Neuron (in vitro differentiated cells): ENCODE measurements around the gene ERBB2.
"Not testable (repeated sequence)": the region's sequence is repeated elsewhere in the genome, so short reads cannot be mapped to it uniquely, and the experiment has no call there.

Experiments
- H2AFZ ChIP-seq: one replicate; pipeline ENCODE4 v1.6.1; 2013; ENCODE audit warnings: low read depth, mild to moderate bottlenecking, inconsistent platforms, low read length, moderate library complexity
- H3K27me3 ChIP-seq: one replicate; pipeline ENCODE4 v1.6.1; 2013; ENCODE audit warnings: low read length; ENCODE audit not compliant: insufficient read depth
- H3K36me3 ChIP-seq: one replicate; pipeline ENCODE4 v1.6.1; 2013; ENCODE audit warnings: low read length; ENCODE audit not compliant: insufficient read depth
- H3K4me1 ChIP-seq: one replicate; pipeline ENCODE4 v1.6.1; 2013; ENCODE audit warnings: low read length; ENCODE audit not compliant: insufficient read depth
- H3K4me3 ChIP-seq: 2 replicates; pipeline ENCODE4 v1.5.1; 2013; ENCODE audit warnings: mild to moderate bottlenecking, low read length, moderate library complexity
- H3K9me3 ChIP-seq: one replicate; pipeline ENCODE4 v1.6.1; 2013; ENCODE audit warnings: low read length

Gene ERBB2

DNA sequence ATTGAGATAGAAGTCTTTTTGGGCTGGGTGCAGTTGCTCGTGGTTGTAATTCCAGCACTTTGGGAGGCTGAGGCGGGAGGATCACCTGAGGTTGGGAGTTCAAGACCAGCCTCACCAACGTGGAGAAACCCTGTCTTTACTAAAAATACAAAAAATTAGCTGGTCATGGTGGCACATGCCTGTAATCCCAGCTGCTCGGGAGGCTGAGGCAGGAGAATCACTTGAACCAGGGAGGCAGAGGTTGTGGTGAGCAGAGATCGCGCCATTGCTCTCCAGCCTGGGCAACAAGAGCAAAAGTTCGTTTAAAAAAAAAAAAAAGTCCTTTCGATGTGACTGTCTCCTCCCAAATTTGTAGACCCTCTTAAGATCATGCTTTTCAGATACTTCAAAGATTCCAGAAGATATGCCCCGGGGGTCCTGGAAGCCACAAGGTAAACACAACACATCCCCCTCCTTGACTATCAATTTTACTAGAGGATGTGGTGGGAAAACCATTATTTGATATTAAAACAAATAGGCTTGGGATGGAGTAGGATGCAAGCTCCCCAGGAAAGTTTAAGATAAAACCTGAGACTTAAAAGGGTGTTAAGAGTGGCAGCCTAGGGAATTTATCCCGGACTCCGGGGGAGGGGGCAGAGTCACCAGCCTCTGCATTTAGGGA lies 577 bp upstream of the ERBB2 start:
- H3K9me3 ChIP-seq, H3K27me3 ChIP-seq, H3K36me3 ChIP-seq: not testable (repeated sequence)
- Histone ChIP-seq H2AFZ (peak overlapping the region; percentile 17), H3K4me1 (peaks cover 49% of the 10 kb centered on the region), H3K4me3 (peak overlapping the region; percentile 77)

DNA sequence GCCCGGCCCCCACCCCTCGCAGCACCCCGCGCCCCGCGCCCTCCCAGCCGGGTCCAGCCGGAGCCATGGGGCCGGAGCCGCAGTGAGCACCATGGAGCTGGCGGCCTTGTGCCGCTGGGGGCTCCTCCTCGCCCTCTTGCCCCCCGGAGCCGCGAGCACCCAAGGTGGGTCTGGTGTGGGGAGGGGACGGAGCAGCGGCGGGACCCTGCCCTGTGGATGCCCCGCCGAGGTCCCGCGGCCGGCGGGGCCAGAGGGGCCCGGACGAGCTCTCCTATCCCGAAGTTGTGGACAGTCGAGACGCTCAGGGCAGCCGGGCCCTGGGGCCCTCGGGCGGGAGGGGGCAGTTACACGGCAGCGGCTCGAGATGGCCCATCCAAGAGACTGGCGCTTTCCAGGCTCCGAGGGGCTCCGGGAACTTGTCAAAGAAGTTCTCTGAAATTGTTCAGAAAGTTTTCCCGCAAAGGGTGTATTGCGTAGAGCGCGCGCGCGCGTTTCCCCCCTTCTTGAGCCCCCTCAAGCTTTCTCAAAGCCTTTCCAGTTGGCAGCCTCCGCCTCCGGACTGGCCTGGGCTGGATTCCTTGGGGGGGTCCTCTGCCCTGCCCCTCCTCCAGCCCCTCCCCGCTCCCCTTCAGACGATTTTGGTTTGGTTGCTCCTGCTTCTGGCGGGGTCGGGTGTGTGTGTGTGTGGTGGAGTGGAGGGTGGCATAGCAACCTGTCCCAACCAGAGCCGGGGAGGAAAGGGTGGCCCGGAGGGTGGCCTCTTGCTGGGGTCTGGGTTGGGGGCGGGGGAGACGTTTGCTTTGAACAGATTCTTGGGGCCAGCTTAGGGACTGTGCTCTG lies 504 bp downstream of the ERBB2 start:
- Histone ChIP-seq H3K4me1 (peaks cover 39% of the 10 kb centered on the region), H3K4me3 (peak overlapping the region; percentile 77), H2AFZ (peak overlapping the region; percentile 17), H3K27me3 (no peaks in the 10 kb centered on the region), H3K36me3 (peaks cover 6% of the 10 kb centered on the region), H3K9me3 (no peaks in the 10 kb centered on the region)

DNA sequence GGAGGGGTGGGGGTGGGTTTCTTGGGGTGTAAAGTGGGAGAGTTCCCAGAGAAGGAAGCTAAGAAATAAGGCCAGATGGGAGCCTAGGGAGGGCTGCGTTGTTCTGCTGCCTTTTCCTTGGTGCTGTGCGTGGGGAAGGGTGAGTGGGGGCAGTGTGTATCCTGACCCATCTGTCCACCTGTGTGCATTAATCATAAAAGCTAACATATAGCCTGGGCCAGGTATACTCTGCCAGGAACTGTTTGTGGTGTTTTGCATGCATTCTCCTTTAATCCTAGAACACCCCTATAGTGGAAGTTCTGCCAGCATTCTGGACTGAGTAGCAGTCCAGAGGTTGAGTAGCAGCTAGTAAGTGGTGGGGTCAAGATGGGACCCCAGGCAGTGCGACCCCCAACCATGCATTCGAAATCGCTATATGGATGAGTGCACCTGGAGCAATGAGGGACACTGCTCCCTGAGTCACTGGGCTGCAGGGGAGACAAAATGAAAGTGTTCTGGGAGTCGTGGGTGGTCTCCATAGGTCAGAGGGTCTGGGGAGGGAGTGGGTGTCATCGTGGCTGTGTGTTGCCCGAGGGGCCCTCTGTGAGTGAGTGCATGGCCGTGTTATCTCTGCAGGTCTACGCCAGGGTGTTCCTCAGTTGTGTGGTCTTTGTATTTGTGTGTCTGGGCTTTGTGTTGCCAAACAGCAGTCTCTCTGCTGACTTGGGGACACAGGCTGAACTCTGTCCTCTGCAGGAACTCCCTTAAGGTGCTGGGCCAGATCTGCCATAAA lies 1.3 kb downstream of the ERBB2 start:
- Histone ChIP-seq H3K9me3 (no peaks in the 10 kb centered on the region), H3K4me1 (peaks cover 32% of the 10 kb centered on the region), H3K27me3 (no peaks in the 10 kb centered on the region), H3K36me3 (peaks cover 6% of the 10 kb centered on the region), H3K4me3 (peak overlapping the region; percentile 77), H2AFZ (no peak overlapping the region)

DNA sequence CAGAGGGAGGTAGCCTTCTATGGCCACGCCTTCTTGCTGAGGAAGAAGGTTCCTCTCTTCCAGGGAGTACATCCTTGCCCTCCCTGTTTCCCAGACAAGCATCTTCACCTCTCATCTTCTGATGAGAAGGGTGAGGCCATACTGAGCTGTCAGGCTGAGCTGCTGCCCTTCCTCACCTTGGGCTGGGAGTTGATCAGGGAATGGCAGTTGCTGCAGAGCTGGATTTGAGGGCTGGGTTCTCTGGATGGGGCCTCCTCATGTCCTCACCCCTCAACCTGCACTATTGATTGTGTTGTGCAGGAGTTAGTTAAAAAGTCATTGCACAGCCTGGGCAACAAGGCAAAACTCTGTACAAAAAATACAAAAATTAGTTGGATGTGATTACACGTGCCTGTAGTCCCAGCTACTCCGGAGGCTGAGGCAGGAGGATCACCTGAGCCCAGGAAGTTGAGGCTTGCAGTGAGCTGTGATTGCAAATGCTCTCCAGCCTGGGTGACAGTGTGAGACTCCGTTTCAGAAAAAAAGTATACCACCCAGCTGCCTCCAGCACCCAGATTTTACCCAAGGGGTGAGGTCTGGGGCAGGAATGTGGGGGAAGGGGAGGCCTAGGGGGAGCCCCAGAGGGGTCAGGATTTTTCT lies 2.0 kb downstream of the ERBB2 start:
- no peaks in the 10 kb centered on the region for H3K27me3 ChIP-seq
- peaks cover 11% of the 10 kb centered on the region for H3K36me3 ChIP-seq
- H3K4me3 ChIP-seq, result peak overlapping the region; percentile 77
- peaks cover 28% of the 10 kb centered on the region for H3K4me1 ChIP-seq
- no peak overlapping the region for H2AFZ ChIP-seq
- H3K9me3 ChIP-seq, result no peaks in the 10 kb centered on the region

DNA sequence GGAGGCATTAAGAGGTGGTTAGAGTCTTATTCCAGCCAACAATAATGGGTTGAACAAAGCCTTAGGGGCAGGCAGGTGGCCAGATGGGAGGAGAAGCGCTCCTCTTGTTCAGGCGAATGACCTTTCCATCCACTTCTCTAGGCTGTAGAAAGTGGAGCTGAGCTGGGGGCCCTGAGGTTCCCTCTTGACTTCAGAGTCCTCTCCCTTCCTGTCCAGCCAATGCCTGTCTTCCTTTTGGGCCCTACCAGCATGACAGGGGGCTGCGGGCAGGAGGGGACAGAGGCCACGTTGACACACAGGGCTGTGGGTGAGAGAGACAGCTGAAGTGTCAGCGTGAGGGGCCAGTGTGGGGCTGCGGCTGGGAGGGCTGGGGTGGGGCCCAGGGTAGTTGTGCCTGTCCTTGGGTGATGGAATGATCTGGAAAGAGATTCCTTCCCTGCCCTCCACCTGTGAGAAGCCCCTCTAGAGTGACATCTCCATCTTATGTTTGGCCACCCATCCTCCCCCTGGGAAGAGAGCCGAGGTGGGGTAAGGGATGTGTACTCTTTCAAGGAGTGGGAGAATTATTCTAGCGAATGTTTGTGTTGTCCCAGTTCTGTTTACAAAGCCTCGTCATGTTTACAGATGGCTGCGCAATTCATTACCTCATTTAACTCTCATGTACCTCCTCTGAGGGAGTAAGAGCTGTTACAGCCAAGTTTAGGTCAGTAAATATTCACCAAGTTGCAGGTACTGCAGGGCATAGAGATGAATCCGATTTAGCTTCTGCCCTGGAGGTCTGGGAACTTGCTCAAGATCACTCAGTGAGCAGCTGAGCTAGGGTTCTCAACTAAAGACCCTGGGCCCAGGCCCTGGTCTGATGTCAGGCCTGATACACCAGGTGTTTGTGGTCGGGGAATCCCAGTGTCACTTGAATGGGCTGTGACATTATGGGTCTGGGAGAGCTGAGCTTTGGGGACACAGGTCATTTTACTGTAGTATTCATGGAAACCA lies 3.3 kb downstream of the ERBB2 start:
- no peak overlapping the region for H2AFZ ChIP-seq
- H3K4me3 ChIP-seq, result no peak overlapping the region
- peaks cover 28% of the 10 kb centered on the region for H3K4me1 ChIP-seq
- H3K27me3 ChIP-seq, result no peaks in the 10 kb centered on the region
- H3K9me3 ChIP-seq, result no peaks in the 10 kb centered on the region
- H3K36me3 ChIP-seq, result peaks cover 22% of the 10 kb centered on the region

DNA sequence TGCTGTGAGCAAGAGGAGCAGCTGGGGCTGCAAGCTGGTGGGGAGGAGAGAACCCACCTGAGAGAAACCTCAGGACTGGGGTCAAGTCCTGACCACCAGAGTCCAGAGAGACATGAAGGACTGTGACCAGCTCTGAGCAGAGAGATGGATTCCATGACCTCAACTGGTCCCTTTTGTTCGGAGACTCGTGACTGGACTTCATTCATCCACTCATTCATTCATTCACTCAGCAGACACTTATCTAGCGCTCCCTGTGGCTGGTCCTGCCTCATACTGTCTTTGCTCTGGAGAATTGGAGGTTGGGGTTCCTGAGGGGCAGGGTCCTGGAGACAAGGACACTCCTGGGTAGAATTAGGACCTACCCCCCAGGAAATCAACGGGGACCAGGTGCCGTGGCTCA lies 4.0 kb downstream of the ERBB2 start:
- Histone ChIP-seq H3K4me3 (no peak overlapping the region), H3K36me3 (peaks cover 28% of the 10 kb centered on the region), H3K27me3 (no peaks in the 10 kb centered on the region), H3K9me3 (no peaks in the 10 kb centered on the region), H2AFZ (no peak overlapping the region), H3K4me1 (peaks cover 28% of the 10 kb centered on the region)

DNA sequence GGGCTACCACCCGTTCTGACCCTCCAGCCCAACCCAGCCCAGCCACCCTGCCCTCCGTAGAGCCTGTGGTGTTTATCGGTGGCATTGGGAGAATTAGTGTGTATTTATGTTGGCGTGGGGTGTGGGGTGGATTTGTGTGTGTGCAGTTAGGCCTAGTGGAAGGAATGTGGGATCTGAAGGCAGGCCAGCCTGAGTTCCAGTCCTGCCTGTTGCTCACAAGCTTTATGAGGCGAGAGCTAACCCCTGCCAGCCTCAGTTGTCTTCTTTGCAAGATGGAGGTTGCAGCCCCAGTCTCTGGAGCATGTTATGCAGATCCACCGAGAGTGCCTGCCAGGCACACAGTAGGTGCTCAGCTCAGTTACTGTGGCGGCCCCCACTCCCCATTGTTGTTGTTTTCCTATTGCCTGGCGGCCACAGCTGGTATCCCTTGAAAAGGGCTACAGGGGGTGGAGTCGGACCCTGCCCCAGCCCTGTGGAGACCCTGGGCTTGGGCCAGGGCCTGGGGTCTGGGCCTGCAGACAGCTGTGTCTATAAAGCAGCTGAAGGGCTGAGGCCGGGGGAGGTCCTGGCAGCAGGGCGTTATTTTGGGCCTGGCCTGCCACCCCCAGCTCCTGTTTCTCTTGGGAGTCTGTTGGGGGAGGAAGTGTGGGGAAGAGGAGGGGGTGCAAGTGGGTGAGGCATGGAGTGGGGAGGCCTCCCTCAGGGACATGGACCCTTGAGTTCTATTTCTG lies 5.1 kb downstream of the ERBB2 start:
- peaks cover 39% of the 10 kb centered on the region for H3K36me3 ChIP-seq
- no peaks in the 10 kb centered on the region for H3K9me3 ChIP-seq
- H3K4me1 ChIP-seq, result peaks cover 21% of the 10 kb centered on the region
- H3K4me3 ChIP-seq, result no peak overlapping the region
- no peak overlapping the region for H2AFZ ChIP-seq
- H3K27me3 ChIP-seq, result no peaks in the 10 kb centered on the region

DNA sequence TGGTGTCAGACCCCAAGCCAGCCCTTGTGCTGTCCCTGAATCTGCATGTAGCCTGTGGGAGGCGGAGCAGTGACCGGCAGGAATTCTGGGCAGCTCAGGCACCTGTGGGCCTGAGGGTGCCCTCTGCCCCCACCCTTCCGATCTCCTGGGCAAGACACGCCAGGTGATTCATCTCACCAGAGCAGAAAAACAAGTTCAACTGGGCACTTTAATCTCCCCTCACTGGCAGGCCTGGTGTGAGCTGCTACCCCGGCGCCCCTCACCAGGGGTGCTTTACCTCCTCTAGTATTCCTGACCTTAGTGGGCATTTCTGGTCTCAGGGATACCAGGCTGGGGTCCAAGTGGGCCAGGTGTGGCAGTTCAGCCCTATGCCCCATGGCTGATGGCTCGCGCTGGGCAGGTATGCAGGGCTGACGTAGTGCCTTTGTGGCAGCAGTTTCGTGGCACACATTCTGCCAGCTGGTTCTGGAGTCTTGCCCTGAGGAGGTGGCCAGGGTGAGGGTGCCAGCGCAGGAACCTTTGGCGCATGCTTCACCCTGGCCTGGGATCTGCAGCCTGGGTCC lies 6.0 kb downstream of the ERBB2 start:
- H3K27me3 ChIP-seq, result no peaks in the 10 kb centered on the region
- H3K4me1 ChIP-seq, result peaks cover 18% of the 10 kb centered on the region
- no peaks in the 10 kb centered on the region for H3K9me3 ChIP-seq
- no peak overlapping the region for H2AFZ ChIP-seq
- peaks cover 47% of the 10 kb centered on the region for H3K36me3 ChIP-seq
- H3K4me3 ChIP-seq, result no peak overlapping the region

DNA sequence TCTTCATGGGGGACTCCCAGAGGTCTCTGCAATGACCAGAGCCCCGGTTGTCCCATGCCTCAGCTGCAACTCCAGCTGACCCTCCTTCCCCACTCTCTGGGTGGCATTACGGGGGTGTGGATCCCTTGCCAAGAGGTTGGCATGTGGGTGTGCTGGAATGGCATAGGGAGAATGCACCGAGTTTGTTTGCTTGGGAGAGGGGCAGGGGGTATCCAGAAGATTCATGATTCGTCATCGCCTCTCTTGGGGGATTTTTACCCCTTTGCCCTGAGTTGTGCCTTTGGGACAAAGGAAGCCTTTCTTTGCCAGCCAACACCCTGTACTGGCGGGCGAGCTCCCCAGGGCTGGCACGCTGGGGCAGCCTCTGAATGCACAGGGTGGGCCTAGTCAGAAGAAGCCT lies 6.5 kb downstream of the ERBB2 start:
- peaks cover 48% of the 10 kb centered on the region for H3K36me3 ChIP-seq
- no peak overlapping the region for H3K4me3 ChIP-seq
- no peaks in the 10 kb centered on the region for H3K27me3 ChIP-seq
- peaks cover 13% of the 10 kb centered on the region for H3K4me1 ChIP-seq
- H3K9me3 ChIP-seq, result no peaks in the 10 kb centered on the region
- no peak overlapping the region for H2AFZ ChIP-seq

DNA sequence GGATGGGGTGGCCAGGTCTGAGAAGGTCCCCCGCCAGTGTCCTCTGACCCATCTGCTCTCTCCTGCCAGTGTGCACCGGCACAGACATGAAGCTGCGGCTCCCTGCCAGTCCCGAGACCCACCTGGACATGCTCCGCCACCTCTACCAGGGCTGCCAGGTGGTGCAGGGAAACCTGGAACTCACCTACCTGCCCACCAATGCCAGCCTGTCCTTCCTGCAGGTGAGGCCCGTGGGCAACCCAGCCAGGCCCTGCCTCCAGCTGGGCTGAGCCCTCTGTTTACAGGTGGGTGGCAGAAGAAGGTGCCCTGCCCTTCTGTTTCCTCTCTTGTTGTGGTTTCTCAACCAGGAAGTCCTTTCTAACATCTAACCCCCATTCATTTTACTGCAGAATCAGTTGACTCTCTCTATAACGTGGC lies 7.1 kb downstream of the ERBB2 start:
- peaks cover 54% of the 10 kb centered on the region for H3K36me3 ChIP-seq
- H3K4me3 ChIP-seq, result no peak overlapping the region

DNA sequence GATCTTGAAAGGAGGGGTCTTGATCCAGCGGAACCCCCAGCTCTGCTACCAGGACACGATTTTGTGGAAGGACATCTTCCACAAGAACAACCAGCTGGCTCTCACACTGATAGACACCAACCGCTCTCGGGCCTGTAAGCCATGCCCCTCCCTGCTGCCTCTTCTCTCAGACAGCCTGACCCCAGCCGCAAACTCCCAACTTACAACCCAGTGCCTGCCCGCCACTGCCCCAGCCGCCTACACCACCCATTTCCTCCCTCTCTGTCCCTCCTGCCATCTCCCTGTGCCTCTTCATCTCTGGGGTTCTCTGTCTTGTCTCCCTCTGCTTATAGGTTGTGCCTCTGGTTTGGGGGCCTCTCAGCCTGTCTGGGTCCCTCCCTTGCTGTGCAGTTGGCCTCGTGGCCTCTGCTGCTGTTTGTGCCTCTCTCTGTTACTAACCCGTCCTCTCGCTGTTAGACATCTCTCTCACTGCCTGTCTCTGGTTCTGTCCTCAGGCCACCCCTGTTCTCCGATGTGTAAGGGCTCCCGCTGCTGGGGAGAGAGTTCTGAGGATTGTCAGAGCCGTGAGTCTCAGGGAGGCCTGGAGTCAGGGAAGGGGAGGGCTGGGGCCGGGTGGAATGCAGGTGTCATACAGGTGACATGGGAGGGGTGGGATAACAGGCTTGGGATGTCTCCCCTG lies 9.6 kb downstream of the ERBB2 start:
- H3K27me3 ChIP-seq, result no peaks in the 10 kb centered on the region

More for the DNA sequence above, 7.1 kb downstream of the ERBB2 start:
- no peaks in the 10 kb centered on the region for H3K9me3 ChIP-seq
- peaks cover 8% of the 10 kb centered on the region for H3K4me1 ChIP-seq
- no peaks in the 10 kb centered on the region for H3K27me3 ChIP-seq
- H2AFZ ChIP-seq, result no peak overlapping the region

More for the DNA sequence above, 9.6 kb downstream of the ERBB2 start:
- no peaks in the 10 kb centered on the region for H3K4me1 ChIP-seq
- peaks cover 62% of the 10 kb centered on the region for H3K36me3 ChIP-seq
- H3K4me3 ChIP-seq, result no peak overlapping the region
- no peaks in the 10 kb centered on the region for H3K9me3 ChIP-seq
- H2AFZ ChIP-seq, result no peak overlapping the region
